ENCODE measurements around the gene SLC8A1. TPM values are rescaled to one million over a fixed set of nuclear protein-coding genes. Genes with fewer than 3 reads are reported as not detected.

Gene SLC8A1
- total RNA-seq, 1 donor from 2014 or later, result 53.8 TPM

GRCh38 chr2:40228310-40228709 lies 223.6 kb downstream of the SLC8A1 start:
- no peaks in the 10 kb centered on the region for H3K9me3 ChIP-seq
- no peaks in the 10 kb centered on the region for H3K4me1 ChIP-seq
- no peaks in the 10 kb centered on the region for H3K27me3 ChIP-seq
- H3K27ac ChIP-seq, result no peak overlapping the region
- TF ChIP-seq CTCF (IDR thresholded peaks at IDR 0.05), result no peak
- DNase-seq (no peak), ATAC-seq (no peak)
- intact Hi-C loops (cut with DNase I), result no loop called here
- no peaks in the 10 kb centered on the region for H3K36me3 ChIP-seq
- no peak overlapping the region for H3K4me3 ChIP-seq

GRCh38 chr2:40227210-40227609 lies 224.7 kb downstream of the SLC8A1 start:
- intact Hi-C loops (cut with DNase I), result no loop called here
- Histone ChIP-seq H3K4me3 (no peak overlapping the region), H3K27ac (no peak overlapping the region), H3K27me3 (no peaks in the 10 kb centered on the region), H3K9me3 (no peaks in the 10 kb centered on the region), H3K36me3 (no peaks in the 10 kb centered on the region), H3K4me1 (no peaks in the 10 kb centered on the region)
- TF ChIP-seq CTCF (IDR thresholded peaks at IDR 0.05), result no peak
- DNase-seq, result no peak
- no peak for ATAC-seq

- no peaks in the 10 kb centered on the region for H3K9me3 ChIP-seq
- H3K27me3 ChIP-seq, result no peaks in the 10 kb centered on the region
- intact Hi-C loops (cut with DNase I), result no loop called here
- no peak overlapping the region for H3K27ac ChIP-seq
- DNase-seq (no peak), ATAC-seq (no peak)
- H3K36me3 ChIP-seq, result no peaks in the 10 kb centered on the region
- TF ChIP-seq CTCF (IDR thresholded peaks at IDR 0.05), result no peak
- no peak overlapping the region for H3K4me3 ChIP-seq
- H3K4me1 ChIP-seq, result no peaks in the 10 kb centered on the region
These were observed 225.3 kb downstream of the SLC8A1 start for GRCh38 chr2:40226637-40227036.

- H3K9me3 ChIP-seq, result no peaks in the 10 kb centered on the region
- no peak for TF ChIP-seq CTCF (IDR thresholded peaks at IDR 0.05)
- DNase-seq, result no peak
- ATAC-seq, result no peak
- no peak overlapping the region for H3K4me3 ChIP-seq
- H3K27ac ChIP-seq, result no peak overlapping the region
- H3K36me3 ChIP-seq, result no peaks in the 10 kb centered on the region
- H3K27me3 ChIP-seq, result no peaks in the 10 kb centered on the region
- H3K4me1 ChIP-seq, result no peaks in the 10 kb centered on the region
- intact Hi-C loops (cut with DNase I), result no loop called here
These were observed 226.2 kb downstream of the SLC8A1 start for GRCh38 chr2:40225670-40226210.

GRCh38 chr2:40224318-40224717 lies 227.6 kb downstream of the SLC8A1 start:
- H3K36me3 ChIP-seq, result no peaks in the 10 kb centered on the region
- no peak for TF ChIP-seq CTCF (IDR thresholded peaks at IDR 0.05)
- intact Hi-C loops (cut with DNase I), result no loop called here

More at GRCh38 chr2:40224318-40224717, 227.6 kb downstream of the SLC8A1 start:
- no peaks in the 10 kb centered on the region for H3K27me3 ChIP-seq
- ATAC-seq (no peak), DNase-seq (no peak)
- H3K4me3 ChIP-seq, result no peak overlapping the region
- no peaks in the 10 kb centered on the region for H3K4me1 ChIP-seq
- no peaks in the 10 kb centered on the region for H3K9me3 ChIP-seq
- H3K27ac ChIP-seq, result no peak overlapping the region
